OCI-LY7 (cell line): ENCODE data around the gene STIP1.

Source experiments
- EZH2phosphoT487 ChIP-seq: fragments of 200-600 bp; sonication (generic); IDR thresholded peaks from 2 replicates; pipeline ENCODE4 v1.6.1; 2018; ENCODE audit warnings: low read depth, borderline replicate concordance, mild to moderate bottlenecking, mixed run types, antibody characterized with exemption, low read length, moderate library complexity, mixed read lengths
- TF ChIP-seq, protein P1 (sequence below): fragments of 200-600 bp; sonication (generic); conservative IDR thresholded peaks from 2 replicates; pipeline ENCODE4 v1.5.1; 2014; ENCODE audit warnings: mild to moderate bottlenecking, antibody characterized with exemption, low read length, moderate library complexity, mixed read lengths

- TF ChIP-seq, protein P1, sequence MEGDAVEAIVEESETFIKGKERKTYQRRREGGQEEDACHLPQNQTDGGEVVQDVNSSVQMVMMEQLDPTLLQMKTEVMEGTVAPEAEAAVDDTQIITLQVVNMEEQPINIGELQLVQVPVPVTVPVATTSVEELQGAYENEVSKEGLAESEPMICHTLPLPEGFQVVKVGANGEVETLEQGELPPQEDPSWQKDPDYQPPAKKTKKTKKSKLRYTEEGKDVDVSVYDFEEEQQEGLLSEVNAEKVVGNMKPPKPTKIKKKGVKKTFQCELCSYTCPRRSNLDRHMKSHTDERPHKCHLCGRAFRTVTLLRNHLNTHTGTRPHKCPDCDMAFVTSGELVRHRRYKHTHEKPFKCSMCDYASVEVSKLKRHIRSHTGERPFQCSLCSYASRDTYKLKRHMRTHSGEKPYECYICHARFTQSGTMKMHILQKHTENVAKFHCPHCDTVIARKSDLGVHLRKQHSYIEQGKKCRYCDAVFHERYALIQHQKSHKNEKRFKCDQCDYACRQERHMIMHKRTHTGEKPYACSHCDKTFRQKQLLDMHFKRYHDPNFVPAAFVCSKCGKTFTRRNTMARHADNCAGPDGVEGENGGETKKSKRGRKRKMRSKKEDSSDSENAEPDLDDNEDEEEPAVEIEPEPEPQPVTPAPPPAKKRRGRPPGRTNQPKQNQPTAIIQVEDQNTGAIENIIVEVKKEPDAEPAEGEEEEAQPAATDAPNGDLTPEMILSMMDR = no peak
- no peak for TF ChIP-seq EZH2phosphoT487
Measured at GRCh38 chr11:64235437-64236161, 49.6 kb downstream of the STIP1 start.
